Measurements from ENCODE around the gene SLC34A2. TPM values are rescaled to one million over a fixed set of nuclear protein-coding genes. Genes with fewer than 3 reads are reported as not detected.

Gene SLC34A2
- total and polyA plus RNA-seq, 10 of the 15 experiments (the other 5 are each of a cell fraction or from before 2014, with no cell fraction given): 0.08 to 0.59 TPM; not detected in 8

DNA sequence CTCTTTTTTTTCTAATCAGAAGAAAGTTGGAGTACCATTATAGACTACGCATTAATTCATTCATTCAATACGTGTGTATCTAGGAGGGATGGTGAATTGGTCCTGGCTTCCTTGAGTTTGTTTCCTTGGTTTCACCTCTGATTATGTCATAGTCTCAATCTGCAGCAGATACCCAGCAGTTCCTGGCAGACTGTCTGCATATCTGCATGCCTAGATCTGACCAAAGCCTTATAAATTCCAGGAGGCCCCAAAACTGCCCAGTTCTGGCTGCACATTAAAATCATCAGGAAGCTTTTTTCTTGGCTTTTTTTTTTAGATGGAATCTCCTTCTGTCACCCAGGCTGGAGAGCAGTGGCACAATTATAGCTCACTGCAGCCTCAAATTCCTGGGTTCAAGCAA is 27.2 kb upstream of the SLC34A2 start:
- FAIRE-seq (no peak), DNase-seq (ENCODE audit: low read depth, low spot score) (no peak), ATAC-seq (no peak)
- H3K27ac ChIP-seq (ENCODE audit: control insufficient read depth, insufficient read depth): no peak overlapping the region
- H3K4me2 ChIP-seq (ENCODE audit: control insufficient read depth, insufficient read depth): no peak overlapping the region
- ChIA-PET POLR2A (no interaction called here), RAD21 (ENCODE audit: unreplicated experiment) (no interaction called here), CTCF (no interaction called here), SMC1A (ENCODE audit: uncharacterized antibody, unreplicated experiment) (no interaction called here)
- intact Hi-C loops (cut with micrococcal nuclease; ENCODE audit: unreplicated experiment) (loop anchor here (10.0 kb wide), 1 partner anchor 184 kb away; no protein-coding TSS in a partner anchor), in situ Hi-C loops (cut with MboI) (no loop called here)
- no peaks in the 10 kb centered on the region for H3K36me3 ChIP-seq (ENCODE audit: control insufficient read depth in 2 of 2, insufficient read depth in 2 of 2, low read length in 1 of 2)
- no peak overlapping the region for H3K9ac ChIP-seq (ENCODE audit: control insufficient read depth, insufficient read depth, low read length)
- no peak overlapping the region for H3K4me3 ChIP-seq
- H3K4me1 ChIP-seq (ENCODE audit: control insufficient read depth, insufficient read depth, low read length): no peaks in the 10 kb centered on the region
- no peaks in the 10 kb centered on the region for H4K20me1 ChIP-seq (ENCODE audit: control insufficient read depth, insufficient read depth)
- no TSS peak for BruUV-seq (replicated peaks)
- no peaks in the 10 kb centered on the region for H3K27me3 ChIP-seq (replicated peaks in 1 of 2; ENCODE audit: control insufficient read depth in 2 of 2, insufficient read depth in 2 of 2, low read length in 1 of 2)
- no peaks in the 10 kb centered on the region for H3K79me2 ChIP-seq (ENCODE audit: control insufficient read depth, insufficient read depth, low read length)
- no peak overlapping the region for H2AFZ ChIP-seq (ENCODE audit: control insufficient read depth, low read depth, low read length)
- H3K9me3 ChIP-seq (replicated peaks; ENCODE audit: control insufficient read depth, insufficient read depth, low read length): no peaks in the 10 kb centered on the region
- no peak for TF ChIP-seq RFX5 (IDR thresholded peaks at IDR 0.05; ENCODE audit: low read depth, low read length)
- TF ChIP-seq MYB (IDR thresholded peaks at IDR 0.05; ENCODE audit: borderline replicate concordance, low read depth, low read length): no peak
- no peak for TF ChIP-seq MEF2A (IDR thresholded peaks at IDR 0.05; ENCODE audit: insufficient read depth, low read depth, low read length)
- TF ChIP-seq, protein P1, sequence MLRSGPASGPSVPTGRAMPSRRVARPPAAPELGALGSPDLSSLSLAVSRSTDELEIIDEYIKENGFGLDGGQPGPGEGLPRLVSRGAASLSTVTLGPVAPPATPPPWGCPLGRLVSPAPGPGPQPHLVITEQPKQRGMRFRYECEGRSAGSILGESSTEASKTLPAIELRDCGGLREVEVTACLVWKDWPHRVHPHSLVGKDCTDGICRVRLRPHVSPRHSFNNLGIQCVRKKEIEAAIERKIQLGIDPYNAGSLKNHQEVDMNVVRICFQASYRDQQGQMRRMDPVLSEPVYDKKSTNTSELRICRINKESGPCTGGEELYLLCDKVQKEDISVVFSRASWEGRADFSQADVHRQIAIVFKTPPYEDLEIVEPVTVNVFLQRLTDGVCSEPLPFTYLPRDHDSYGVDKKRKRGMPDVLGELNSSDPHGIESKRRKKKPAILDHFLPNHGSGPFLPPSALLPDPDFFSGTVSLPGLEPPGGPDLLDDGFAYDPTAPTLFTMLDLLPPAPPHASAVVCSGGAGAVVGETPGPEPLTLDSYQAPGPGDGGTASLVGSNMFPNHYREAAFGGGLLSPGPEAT (IDR thresholded peaks at IDR 0.05; ENCODE audit: low read depth): no peak
- TF ChIP-seq TCF12 (IDR thresholded peaks at IDR 0.05; ENCODE audit: low read depth, low read length): no peak
- no peak for TF ChIP-seq PML (IDR thresholded peaks at IDR 0.05; ENCODE audit: low read length)
- no peak for TF ChIP-seq CREM (IDR thresholded peaks at IDR 0.05; ENCODE audit: low read depth)
- TF ChIP-seq, protein P2, sequence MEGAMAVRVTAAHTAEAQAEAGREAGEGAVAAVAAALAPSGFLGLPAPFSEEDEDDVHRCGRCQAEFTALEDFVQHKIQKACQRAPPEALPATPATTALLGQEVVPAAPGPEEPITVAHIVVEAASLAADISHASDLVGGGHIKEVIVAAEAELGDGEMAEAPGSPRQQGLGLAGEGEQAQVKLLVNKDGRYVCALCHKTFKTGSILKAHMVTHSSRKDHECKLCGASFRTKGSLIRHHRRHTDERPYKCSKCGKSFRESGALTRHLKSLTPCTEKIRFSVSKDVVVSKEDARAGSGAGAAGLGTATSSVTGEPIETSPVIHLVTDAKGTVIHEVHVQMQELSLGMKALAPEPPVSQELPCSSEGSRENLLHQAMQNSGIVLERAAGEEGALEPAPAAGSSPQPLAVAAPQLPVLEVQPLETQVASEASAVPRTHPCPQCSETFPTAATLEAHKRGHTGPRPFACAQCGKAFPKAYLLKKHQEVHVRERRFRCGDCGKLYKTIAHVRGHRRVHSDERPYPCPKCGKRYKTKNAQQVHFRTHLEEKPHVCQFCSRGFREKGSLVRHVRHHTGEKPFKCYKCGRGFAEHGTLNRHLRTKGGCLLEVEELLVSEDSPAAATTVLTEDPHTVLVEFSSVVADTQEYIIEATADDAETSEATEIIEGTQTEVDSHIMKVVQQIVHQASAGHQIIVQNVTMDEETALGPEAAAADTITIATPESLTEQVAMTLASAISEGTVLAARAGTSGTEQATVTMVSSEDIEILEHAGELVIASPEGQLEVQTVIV (IDR thresholded peaks at IDR 0.05; ENCODE audit: borderline replicate concordance, partially characterized antibody): no peak
- TF ChIP-seq STAT3 (IDR thresholded peaks at IDR 0.05; ENCODE audit: low read depth, low read length): no peak
- TF ChIP-seq SREBF2 (IDR thresholded peaks at IDR 0.05; ENCODE audit: low read length): no peak
- WGBS (ENCODE audit: insufficient coverage, insufficient replicate concordance, low lambda C conversion rate, missing lambda C conversion rate): 25% methylated on average over 2 of the region's 2 CpGs
